Measurements from ENCODE around the gene PRELID3B.

Gene PRELID3B

DNA sequence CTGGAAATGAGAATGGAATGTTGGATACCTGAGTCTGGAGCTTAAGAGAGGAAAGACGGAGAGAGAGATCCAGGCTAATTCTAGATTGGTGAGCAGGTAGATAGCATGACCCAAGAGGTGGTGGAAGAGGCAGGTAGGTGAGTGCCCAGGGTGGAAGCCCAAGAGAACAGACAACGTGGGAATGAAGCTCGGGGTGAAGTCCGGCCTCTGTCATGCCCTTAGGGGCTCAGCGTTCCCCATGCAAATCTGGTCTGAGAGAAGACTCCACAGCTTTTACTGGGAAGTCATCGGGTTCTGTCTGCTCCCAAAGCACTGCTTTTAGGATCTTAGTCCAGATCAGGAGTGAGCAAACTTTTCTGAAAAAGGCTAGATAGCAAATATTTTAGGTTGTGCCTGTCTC, 57.9 kb downstream of the PRELID3B start:
- peaks cover 17% of the 10 kb centered on the region; the same call in 1 of the 2 replicates for H3K36me3 ChIP-seq (ENCODE audit: insufficient read depth, low read length)
- H3K27me3 ChIP-seq (ENCODE audit: insufficient read depth, low read length) = no peaks in the 10 kb centered on the region
- no peak overlapping the region for H2AFZ ChIP-seq (ENCODE audit: low read length, unreplicated experiment)
- no peak overlapping the region for H3K27ac ChIP-seq (ENCODE audit: low read depth, low read length)
- peaks cover 48% of the 10 kb centered on the region for H3K79me2 ChIP-seq (ENCODE audit: control insufficient read depth, insufficient read depth, low read length, unreplicated experiment)
- H3K4me1 ChIP-seq (ENCODE audit: control insufficient read depth, insufficient read depth, low read length, unreplicated experiment) = peaks cover 6% of the 10 kb centered on the region
- no peak overlapping the region for H3K4me3 ChIP-seq (ENCODE audit: low read depth, low read length)
